Measurements from ENCODE around the gene FPR1.

Gene FPR1

GRCh38 chr19:51751655-51752054, at the start of gene FPR1:
FPR1 (minus strand) TSS chr19:51751878; CDS start chr19:51746994, 4,884 bp downstream.
- H3K9me3 Mint-ChIP-seq: peaks cover 25% of the 10 kb centered on the region
- H3K4me3 Mint-ChIP-seq: no peak within 1 kb of the TSS
- no peaks in the 10 kb centered on the region for H3K36me3 Mint-ChIP-seq (ENCODE audit: low read depth)
- no peaks in the 10 kb centered on the region for H3K4me1 Mint-ChIP-seq (ENCODE audit: low read depth)
- no peak within 1 kb of the TSS for H3K27ac Mint-ChIP-seq
- no peaks in the 10 kb centered on the region for H3K27me3 Mint-ChIP-seq (ENCODE audit: low read depth)

GRCh38 chr19:51800473-51801244, 49.0 kb upstream of the FPR1 start:
- no peaks in the 10 kb centered on the region for H3K36me3 Mint-ChIP-seq (ENCODE audit: low read depth)
- H3K27me3 Mint-ChIP-seq (ENCODE audit: low read depth): no peaks in the 10 kb centered on the region
- H3K4me3 Mint-ChIP-seq: no peak overlapping the region
- no peak overlapping the region for H3K27ac Mint-ChIP-seq
- no peaks in the 10 kb centered on the region for H3K4me1 Mint-ChIP-seq (ENCODE audit: low read depth)
- H3K9me3 Mint-ChIP-seq: peaks cover 53% of the 10 kb centered on the region

- Mint-ChIP-seq H3K4me1 (ENCODE audit: low read depth) (no peaks in the 10 kb centered on the region), H3K9me3 (peaks cover 56% of the 10 kb centered on the region), H3K27me3 (ENCODE audit: low read depth) (no peaks in the 10 kb centered on the region), H3K36me3 (ENCODE audit: low read depth) (no peaks in the 10 kb centered on the region), H3K27ac (no peak overlapping the region), H3K4me3 (no peak overlapping the region)
These were observed 48.2 kb upstream of the FPR1 start for GRCh38 chr19:51799774-51800472.

- Mint-ChIP-seq H3K9me3 (peaks cover 56% of the 10 kb centered on the region), H3K36me3 (ENCODE audit: low read depth) (no peaks in the 10 kb centered on the region), H3K27me3 (ENCODE audit: low read depth) (no peaks in the 10 kb centered on the region)
These were observed 47.5 kb upstream of the FPR1 start for GRCh38 chr19:51799034-51799773.

GRCh38 chr19:51798062-51798461, 46.4 kb upstream of the FPR1 start:
- H3K4me3 Mint-ChIP-seq: no peak overlapping the region
- no peaks in the 10 kb centered on the region for H3K27me3 Mint-ChIP-seq (ENCODE audit: low read depth)
- peaks cover 61% of the 10 kb centered on the region for H3K9me3 Mint-ChIP-seq
- H3K4me1 Mint-ChIP-seq (ENCODE audit: low read depth): no peaks in the 10 kb centered on the region
- H3K36me3 Mint-ChIP-seq (ENCODE audit: low read depth): no peaks in the 10 kb centered on the region
- no peak overlapping the region for H3K27ac Mint-ChIP-seq

More at GRCh38 chr19:51799034-51799773, 47.5 kb upstream of the FPR1 start:
- Mint-ChIP-seq H3K4me1 (ENCODE audit: low read depth) (no peaks in the 10 kb centered on the region), H3K4me3 (no peak overlapping the region), H3K27ac (no peak overlapping the region)

GRCh38 chr19:51797480-51797879, 45.8 kb upstream of the FPR1 start:
- Mint-ChIP-seq H3K4me1 (ENCODE audit: low read depth) (no peaks in the 10 kb centered on the region), H3K36me3 (ENCODE audit: low read depth) (no peaks in the 10 kb centered on the region), H3K4me3 (no peak overlapping the region), H3K27ac (no peak overlapping the region), H3K9me3 (peaks cover 61% of the 10 kb centered on the region), H3K27me3 (ENCODE audit: low read depth) (no peaks in the 10 kb centered on the region)

GRCh38 chr19:51796195-51796679, 44.6 kb upstream of the FPR1 start:
- H3K4me1 Mint-ChIP-seq (ENCODE audit: low read depth): no peaks in the 10 kb centered on the region
- H3K4me3 Mint-ChIP-seq: no peak overlapping the region
- peaks cover 67% of the 10 kb centered on the region for H3K9me3 Mint-ChIP-seq
- H3K27ac Mint-ChIP-seq: no peak overlapping the region
- no peaks in the 10 kb centered on the region for H3K36me3 Mint-ChIP-seq (ENCODE audit: low read depth)
- no peaks in the 10 kb centered on the region for H3K27me3 Mint-ChIP-seq (ENCODE audit: low read depth)

- no peaks in the 10 kb centered on the region for H3K27me3 Mint-ChIP-seq (ENCODE audit: low read depth)
- no peaks in the 10 kb centered on the region for H3K36me3 Mint-ChIP-seq (ENCODE audit: low read depth)
- peaks cover 66% of the 10 kb centered on the region for H3K9me3 Mint-ChIP-seq
- H3K27ac Mint-ChIP-seq: no peak within 1 kb of the TSS
- H3K4me1 Mint-ChIP-seq (ENCODE audit: low read depth): no peaks in the 10 kb centered on the region
- H3K4me3 Mint-ChIP-seq: no peak within 1 kb of the TSS
These were observed 43.3 kb upstream of the FPR1 start, which contains the start of gene FPR3 for GRCh38 chr19:51794885-51795490. FPR3 (plus strand) TSS chr19:51795157; CDS start chr19:51823749, 28,592 bp downstream.

GRCh38 chr19:51793994-51794393, 42.3 kb upstream of the FPR1 start:
- Mint-ChIP-seq H3K4me1 (ENCODE audit: low read depth) (no peaks in the 10 kb centered on the region), H3K9me3 (peaks cover 56% of the 10 kb centered on the region), H3K36me3 (ENCODE audit: low read depth) (no peaks in the 10 kb centered on the region), H3K27ac (no peak overlapping the region), H3K27me3 (ENCODE audit: low read depth) (no peaks in the 10 kb centered on the region), H3K4me3 (no peak overlapping the region)

- Mint-ChIP-seq H3K27me3 (ENCODE audit: low read depth) (no peaks in the 10 kb centered on the region), H3K4me3 (no peak overlapping the region), H3K36me3 (ENCODE audit: low read depth) (no peaks in the 10 kb centered on the region), H3K27ac (no peak overlapping the region), H3K9me3 (peaks cover 53% of the 10 kb centered on the region), H3K4me1 (ENCODE audit: low read depth) (no peaks in the 10 kb centered on the region)
These were observed 41.3 kb upstream of the FPR1 start for GRCh38 chr19:51792932-51793331.

- H3K27ac Mint-ChIP-seq: no peak overlapping the region
- no peaks in the 10 kb centered on the region for H3K27me3 Mint-ChIP-seq (ENCODE audit: low read depth)
- no peak overlapping the region for H3K4me3 Mint-ChIP-seq
- H3K36me3 Mint-ChIP-seq (ENCODE audit: low read depth): no peaks in the 10 kb centered on the region
- no peaks in the 10 kb centered on the region for H3K4me1 Mint-ChIP-seq (ENCODE audit: low read depth)
- H3K9me3 Mint-ChIP-seq: peaks cover 39% of the 10 kb centered on the region
These were observed 37.5 kb upstream of the FPR1 start for GRCh38 chr19:51789061-51789795.

- Mint-ChIP-seq H3K27ac (no peak overlapping the region), H3K27me3 (ENCODE audit: low read depth) (no peaks in the 10 kb centered on the region), H3K4me3 (no peak overlapping the region), H3K36me3 (ENCODE audit: low read depth) (no peaks in the 10 kb centered on the region), H3K4me1 (ENCODE audit: low read depth) (no peaks in the 10 kb centered on the region), H3K9me3 (peaks cover 30% of the 10 kb centered on the region)
These were observed 36.4 kb upstream of the FPR1 start for GRCh38 chr19:51788029-51788428.

GRCh38 chr19:51786646-51787494, 35.2 kb upstream of the FPR1 start:
- Mint-ChIP-seq H3K27ac (no peak overlapping the region), H3K36me3 (ENCODE audit: low read depth) (no peaks in the 10 kb centered on the region), H3K27me3 (ENCODE audit: low read depth) (no peaks in the 10 kb centered on the region), H3K9me3 (peaks cover 26% of the 10 kb centered on the region), H3K4me3 (no peak overlapping the region), H3K4me1 (ENCODE audit: low read depth) (no peaks in the 10 kb centered on the region)

Data from T-helper 1 cell treated with Interleukin-12 subunit alpha and Interleukin-12 subunit beta and Interleukin-4 antibody, amounts not matched to agents 30 μg/mL and 1 μg/mL, for 36 hours (primary cell).